Inferior parietal cortex (tissue), 1 donor: ENCODE measurements around the gene ATXN7L2.

Experiments used
- DNase-seq: peaks from one replicate; pipeline ENCODE4 v3.0.0-alpha.2; 2016; ENCODE audit errors: extremely low spot score

Gene ATXN7L2

GRCh38 chr1:109497449-109498160, 13.9 kb downstream of the ATXN7L2 start:
- DNase-seq, result no peak

GRCh38 chr1:109498161-109498801, 14.6 kb downstream of the ATXN7L2 start:
- no peak for DNase-seq

GRCh38 chr1:109499081-109499480, 15.4 kb downstream of the ATXN7L2 start:
- DNase-seq, result no peak

- DNase-seq, result no peak
Observed at GRCh38 chr1:109499661-109500536, 16.2 kb downstream of the ATXN7L2 start.

GRCh38 chr1:109500941-109501381, 17.3 kb downstream of the ATXN7L2 start:
- no peak for DNase-seq

GRCh38 chr1:109501644-109502363, 18.1 kb downstream of the ATXN7L2 start:
- no peak for DNase-seq

GRCh38 chr1:109502364-109502851, 18.7 kb downstream of the ATXN7L2 start:
- DNase-seq, result no peak

GRCh38 chr1:109503935-109504334, 20.2 kb downstream of the ATXN7L2 start:
- no peak for DNase-seq

GRCh38 chr1:109504974-109505373, 21.3 kb downstream of the ATXN7L2 start:
- DNase-seq, result no peak

GRCh38 chr1:109508001-109508872, 24.5 kb downstream of the ATXN7L2 start:
- no peak for DNase-seq

GRCh38 chr1:109508873-109509175, 25.1 kb downstream of the ATXN7L2 start:
- DNase-seq, result no peak

- no peak for DNase-seq
Observed at GRCh38 chr1:109509176-109510134, 25.8 kb downstream of the ATXN7L2 start, which contains the start of gene AMIGO1. Gene AMIGO1, minus strand, starts transcription at chr1:109509727. Its CDS starts 815 bp downstream, at chr1:109508912.

GRCh38 chr1:109513110-109513710, 29.5 kb downstream of the ATXN7L2 start:
- DNase-seq, result no peak

- DNase-seq, result no peak
Observed at GRCh38 chr1:109514846-109515245, 31.1 kb downstream of the ATXN7L2 start.

- DNase-seq, result no peak
Observed at GRCh38 chr1:109516872-109517271, 33.2 kb downstream of the ATXN7L2 start.

GRCh38 chr1:109517337-109517736, 33.6 kb downstream of the ATXN7L2 start:
- DNase-seq, result no peak

GRCh38 chr1:109521002-109521951, 37.6 kb downstream of the ATXN7L2 start:
- no peak for DNase-seq

GRCh38 chr1:109522026-109522425, 38.3 kb downstream of the ATXN7L2 start:
- DNase-seq, result no peak
